ENCODE data around the gene TALDO1. TPM values are rescaled to one million over a fixed set of nuclear protein-coding genes. Genes with fewer than 3 reads are reported as not detected.
A peak's percentile ranks its signal among the peaks of the same experiment; 100 is the strongest.

The TALDO1 gene
- total RNA-seq, 1 donor from 2014 or later, result 155 TPM

DNA sequence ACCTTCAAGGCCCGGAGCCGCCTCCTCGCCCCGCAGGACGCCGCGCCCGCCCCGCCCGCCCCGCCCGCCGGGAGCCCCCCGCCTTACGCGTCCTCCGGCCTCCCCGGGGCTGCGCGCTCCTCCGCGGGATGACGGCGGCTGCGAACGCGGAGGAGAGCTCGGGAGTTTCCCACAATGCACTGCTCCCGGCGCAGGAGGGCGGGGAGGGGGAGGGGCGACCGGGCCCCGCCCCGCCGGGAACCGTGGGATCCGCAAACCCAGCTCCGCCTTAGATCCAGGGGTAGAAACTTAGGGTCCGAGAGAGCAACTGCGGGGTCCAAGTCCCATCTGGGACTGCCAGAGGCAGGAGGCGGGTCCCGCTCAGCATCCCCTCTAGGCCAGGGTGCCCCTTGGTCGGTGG is 42.7 kb downstream of the TALDO1 start, which contains the start of gene CEND1:
Gene CEND1, minus strand, starts transcription at position 148 of the 400 bp plus-strand sequence. CDS start 1,514 bp downstream, outside the sequence.
- no peak within 1 kb of the TSS for H3K9ac ChIP-seq (ENCODE audit: low read length)
- H3K4me1 Mint-ChIP-seq (ENCODE audit: low read depth, unreplicated experiment), result no peaks in the 10 kb centered on the region
- H3K27me3 Mint-ChIP-seq (ENCODE audit: low read depth, unreplicated experiment), result no peaks in the 10 kb centered on the region
- H4K20me1 ChIP-seq (ENCODE audit: insufficient read depth, low read length), result peaks cover 28% of the 10 kb centered on the region
- H3K79me2 ChIP-seq (ENCODE audit: insufficient read depth, low read length), result no peaks in the 10 kb centered on the region
- H2AFZ ChIP-seq (ENCODE audit: low read depth, low read length), result no peak within 1 kb of the TSS
- H3K27ac Mint-ChIP-seq (ENCODE audit: unreplicated experiment), result no peak within 1 kb of the TSS
- H3K4me2 ChIP-seq (ENCODE audit: low read length), result peak within 1 kb of the TSS; percentile 55
- FAIRE-seq (no peak), DNase-seq (ENCODE audit: low read depth) (no peak)
- H3K36me3 ChIP-seq (ENCODE audit: insufficient read depth, low read length), result no peaks in the 10 kb centered on the region
- H3K4me1 ChIP-seq (ENCODE audit: insufficient read depth, low read length), result no peaks in the 10 kb centered on the region
- no peak within 1 kb of the TSS for H3K27ac ChIP-seq (ENCODE audit: low read depth, low read length)
- TF ChIP-seq EZH2 (IDR thresholded peaks at IDR 0.05; ENCODE audit: insufficient read depth, low read length) (no peak), CTCF (IDR thresholded peaks at IDR 0.05; ENCODE audit: insufficient read depth, low read depth, low read length) (no peak)
- peaks cover 2% of the 10 kb centered on the region for H3K36me3 Mint-ChIP-seq (ENCODE audit: low read depth, unreplicated experiment)
- no peaks in the 10 kb centered on the region for H3K9me3 ChIP-seq (ENCODE audit: insufficient read depth, low read depth, low read length)
- H3K9me3 Mint-ChIP-seq (ENCODE audit: unreplicated experiment), result no peaks in the 10 kb centered on the region
- H3K4me3 ChIP-seq (ENCODE audit: insufficient read depth, low read depth, low read length), result peak within 1 kb of the TSS; percentile 23
- H3K4me3 Mint-ChIP-seq (ENCODE audit: unreplicated experiment), result no peak within 1 kb of the TSS
- H3K27me3 ChIP-seq (ENCODE audit: insufficient read depth, low read length), result no peaks in the 10 kb centered on the region

- H3K9me3 Mint-ChIP-seq (ENCODE audit: unreplicated experiment), result no peaks in the 10 kb centered on the region
- H3K4me1 Mint-ChIP-seq (ENCODE audit: low read depth, unreplicated experiment), result no peaks in the 10 kb centered on the region
- Histone ChIP-seq H3K36me3 (ENCODE audit: insufficient read depth, low read length) (no peaks in the 10 kb centered on the region), H3K9me3 (ENCODE audit: insufficient read depth, low read depth, low read length) (no peaks in the 10 kb centered on the region), H3K9ac (ENCODE audit: low read length) (no peak overlapping the region), H3K27ac (ENCODE audit: low read depth, low read length) (no peak overlapping the region), H3K4me1 (ENCODE audit: insufficient read depth, low read length) (peaks cover 3% of the 10 kb centered on the region), H3K4me2 (ENCODE audit: low read length) (no peak overlapping the region), H4K20me1 (ENCODE audit: insufficient read depth, low read length) (peaks cover 38% of the 10 kb centered on the region), H3K4me3 (ENCODE audit: insufficient read depth, low read depth, low read length) (no peak overlapping the region), H2AFZ (ENCODE audit: low read depth, low read length) (no peak overlapping the region), H3K27me3 (ENCODE audit: insufficient read depth, low read length) (no peaks in the 10 kb centered on the region), H3K79me2 (ENCODE audit: insufficient read depth, low read length) (peaks cover 3% of the 10 kb centered on the region)
- no peaks in the 10 kb centered on the region for H3K27me3 Mint-ChIP-seq (ENCODE audit: low read depth, unreplicated experiment)
- no peak for DNase-seq (ENCODE audit: low read depth)
- no peak for TF ChIP-seq EZH2 (IDR thresholded peaks at IDR 0.05; ENCODE audit: insufficient read depth, low read length)
- TF ChIP-seq CTCF (IDR thresholded peaks at IDR 0.05; ENCODE audit: insufficient read depth, low read depth, low read length), result no peak
- no peak for FAIRE-seq
- no peak overlapping the region for H3K27ac Mint-ChIP-seq (ENCODE audit: unreplicated experiment)
- peaks cover 2% of the 10 kb centered on the region for H3K36me3 Mint-ChIP-seq (ENCODE audit: low read depth, unreplicated experiment)
- H3K4me3 Mint-ChIP-seq (ENCODE audit: unreplicated experiment), result no peak overlapping the region
Measured at GRCh38 chr11:790721-791564, 43.7 kb downstream of the TALDO1 start.

All from astrocyte (in vitro differentiated cells and primary cell).